ENCODE results near the gene HIVEP1. TPM values are rescaled to one million over a fixed set of nuclear protein-coding genes. Genes with fewer than 3 reads are reported as not detected.
"Not testable (repeated sequence)": the region's sequence is repeated elsewhere in the genome, so short reads cannot be mapped to it uniquely, and the experiment has no call there.

The HIVEP1 gene
- total RNA-seq, 1 experiment from 2014 or later = 24.3 TPM

GRCh38 chr6:12176782-12177181, 164.7 kb downstream of the HIVEP1 start:
- 0 out of 2 replicates have a peak, but pooled peaks have one; percentile 8 for TF ChIP-seq GTF2I (CRISPR knock-in tag; conservative IDR thresholded peaks at IDR 0.05)
- H3K4me3 Mint-ChIP-seq; POLR2A ChIA-PET; H3K36me3 Mint-ChIP-seq; ATAC-seq; H3K9me3 Mint-ChIP-seq; DNase-seq (ENCODE audit: low spot score); H3K27ac Mint-ChIP-seq; H3K27me3 Mint-ChIP-seq (ENCODE audit: low read depth): not testable (repeated sequence)
- CTCF ChIA-PET = interaction anchor here (0.9 kb wide), 1 partner anchor 428 kb away, joined by 3 read pairs; no protein-coding TSS in a partner anchor
- peaks cover 20% of the 10 kb centered on the region for H3K4me1 Mint-ChIP-seq

GRCh38 chr6:12178521-12178920, 166.4 kb downstream of the HIVEP1 start:
- DNase-seq (ENCODE audit: low spot score) (no peak), ATAC-seq (no peak)
- TF ChIP-seq HMGXB4 (CRISPR knock-in tag; IDR thresholded peaks at IDR 0.05) = no peak
- TF ChIP-seq NFYB (CRISPR knock-in tag; conservative IDR thresholded peaks at IDR 0.05; ENCODE audit: low read depth) = no peak
- TF ChIP-seq ZNF138 (CRISPR knock-in tag; conservative IDR thresholded peaks at IDR 0.05) = no peak
- no peak for TF ChIP-seq NFATC4 (CRISPR knock-in tag; IDR thresholded peaks at IDR 0.05)
- TF ChIP-seq MLX (CRISPR knock-in tag; IDR thresholded peaks at IDR 0.05) = no peak
- no peak for TF ChIP-seq ZNF396 (CRISPR knock-in tag; IDR thresholded peaks at IDR 0.05; ENCODE audit: borderline replicate concordance)
- TF ChIP-seq EMX1 (CRISPR knock-in tag; IDR thresholded peaks at IDR 0.05) = no peak
- TF ChIP-seq PRDM15 (CRISPR knock-in tag; IDR thresholded peaks at IDR 0.05) = no peak
- no peak for TF ChIP-seq TCF7 (CRISPR knock-in tag; IDR thresholded peaks at IDR 0.05; ENCODE audit: low read depth)
- TF ChIP-seq NR1H2 (CRISPR knock-in tag; IDR thresholded peaks at IDR 0.05) = no peak
- TF ChIP-seq E2F5 (CRISPR knock-in tag; IDR thresholded peaks at IDR 0.05) = no peak
- TF ChIP-seq CTCF (IDR thresholded peaks at IDR 0.05) = no peak
- H3K4me1 Mint-ChIP-seq = peaks cover 12% of the 10 kb centered on the region
- no peak overlapping the region for H3K4me3 Mint-ChIP-seq
- H3K36me3 Mint-ChIP-seq = peaks cover 4% of the 10 kb centered on the region; the same call in 1 of the 2 replicates
- H3K27me3 Mint-ChIP-seq (ENCODE audit: low read depth) = no peaks in the 10 kb centered on the region
- ChIA-PET CTCF (interaction anchor here (1.0 to 1.6 kb wide), 2 partner anchors 109 to 326 kb away, joined by 3 to 4 read pairs; no protein-coding TSS in a partner anchor), POLR2A (no interaction called here)
- H3K27ac Mint-ChIP-seq = no peak overlapping the region
- H3K9me3 Mint-ChIP-seq = peaks cover 6% of the 10 kb centered on the region

GRCh38 chr6:12181481-12181880, 169.4 kb downstream of the HIVEP1 start:
- Mint-ChIP-seq H3K36me3 (peaks cover 4% of the 10 kb centered on the region; the same call in 1 of the 2 replicates), H3K27me3 (ENCODE audit: low read depth) (no peaks in the 10 kb centered on the region), H3K4me3 (no peak overlapping the region), H3K9me3 (peaks cover 6% of the 10 kb centered on the region), H3K4me1 (peaks cover 3% of the 10 kb centered on the region; the same call in 1 of the 2 replicates), H3K27ac (no peak overlapping the region)
- ATAC-seq (no peak), DNase-seq (ENCODE audit: low spot score) (no peak)
- CTCF ChIA-PET = interaction anchor here (0.5 to 0.6 kb wide), 2 partner anchors 53 to 65 kb away, joined by 3 read pairs; no protein-coding TSS in a partner anchor
- POLR2A ChIA-PET = no interaction called here
- TF ChIP-seq ZNF263 (CRISPR knock-in tag; IDR thresholded peaks at IDR 0.05; ENCODE audit: low read depth) (no peak), ZNF671 (CRISPR knock-in tag; IDR thresholded peaks at IDR 0.05) (no peak), ESRRA (CRISPR knock-in tag; IDR thresholded peaks at IDR 0.05; ENCODE audit: borderline replicate concordance) (no peak), NFE2L1 (CRISPR knock-in tag; IDR thresholded peaks at IDR 0.05) (no peak), GABPB1 (CRISPR knock-in tag; IDR thresholded peaks at IDR 0.05) (no peak), ZSCAN18 (CRISPR knock-in tag; IDR thresholded peaks at IDR 0.05) (no peak), NR3C1 (CRISPR knock-in tag; conservative IDR thresholded peaks at IDR 0.05; ENCODE audit: low read depth) (no peak), ZNF219 (CRISPR knock-in tag; IDR thresholded peaks at IDR 0.05; ENCODE audit: borderline replicate concordance) (no peak), GTF2I (CRISPR knock-in tag; conservative IDR thresholded peaks at IDR 0.05) (no peak), GRHL2 (CRISPR knock-in tag; IDR thresholded peaks at IDR 0.05; ENCODE audit: insufficient replicate concordance, severe bottlenecking) (no peak), ZNF396 (CRISPR knock-in tag; IDR thresholded peaks at IDR 0.05; ENCODE audit: borderline replicate concordance) (no peak), MXD4 (CRISPR knock-in tag; IDR thresholded peaks at IDR 0.05; ENCODE audit: borderline replicate concordance) (no peak)

All from WTC11 (cell line).